IMR-90 (cell line): Measurements from ENCODE around the gene CYB5R3. TPM values are rescaled to one million over a fixed set of nuclear protein-coding genes. Genes with fewer than 3 reads are reported as not detected.

Experiments used
- ATAC-seq: fragments of 200-7000 bp; cut with Tn5 transposase; 2 replicates; pipeline ENCODE4 v1.9.1; 2020; ENCODE audit warnings: low read depth, mild to moderate bottlenecking, moderate library complexity
- BruUV-seq: library from RNA; stranded (reverse); fragments of 400-500 nt; replicated peaks from 2 replicates; lab custom pipeline; 2021; lab: Mats Ljungman, UMichigan
- CTCF ChIA-PET: fragments of 300-600 bp; formaldehyde crosslinking; extraction: SDS; loops from one replicate; lab custom pipeline; 2021; ENCODE audit warnings: antibody characterized with exemption; lab: Yijun Ruan, JAX
- POLR2A ChIA-PET: fragments of 300-600 bp; sonication (Branson Sonifier 250); formaldehyde crosslinking; loops from one replicate; lab custom pipeline; 2022; ENCODE audit warnings: antibody characterized with exemption; ENCODE audit not compliant: unreplicated experiment; lab: Charles Lee
- DNase-seq: peaks from one replicate; pipeline ENCODE4 v3.0.0; 2013
- H2AFZ ChIP-seq: replicated peaks from 2 replicates; pipeline ENCODE3; 2013; ENCODE audit warnings: low read length, mild to moderate bottlenecking; ENCODE audit not compliant: poor library complexity
- H2AK5ac ChIP-seq: 2 replicates; pipeline ENCODE4 v1.6.1; 2013; ENCODE audit warnings: low read depth, low read length, inconsistent platforms
- H2AK9ac ChIP-seq: replicated peaks from 2 replicates; pipeline ENCODE3; 2013; ENCODE audit warnings: mild to moderate bottlenecking, low read depth, low read length, moderate library complexity; ENCODE audit not compliant: poor library complexity
- H2BK120ac ChIP-seq: 2 replicates; pipeline ENCODE4 v1.6.1; 2013; ENCODE audit warnings: low read depth, low read length, inconsistent platforms
- H2BK15ac ChIP-seq: 3 replicates; pipeline ENCODE4 v1.6.1; 2013; ENCODE audit warnings: low read depth, low read length, inconsistent platforms
- H2BK20ac ChIP-seq: 2 replicates; pipeline ENCODE4 v1.6.1; 2013; ENCODE audit warnings: low read depth, mild to moderate bottlenecking, inconsistent platforms, low read length, moderate library complexity
- H2BK5ac ChIP-seq: 2 replicates; pipeline ENCODE4 v1.6.1; 2013; ENCODE audit warnings: mild to moderate bottlenecking, low read depth, low read length, inconsistent platforms; ENCODE audit not compliant: poor library complexity, severe bottlenecking
- H3K14ac ChIP-seq: replicated peaks from 2 replicates; pipeline ENCODE4 v1.6.1; 2013; ENCODE audit warnings: low read depth, low read length, inconsistent platforms
- H3K18ac ChIP-seq: 2 replicates; pipeline ENCODE4 v1.6.1; 2013; ENCODE audit warnings: low read depth, low read length, control low read depth
- H3K23ac ChIP-seq: 2 replicates; pipeline ENCODE4 v1.6.1; 2013; ENCODE audit warnings: low read depth, low read length, inconsistent platforms
- H3K27ac ChIP-seq: 2 replicates; pipeline ENCODE4 v1.5.1; 2013; ENCODE audit warnings: mild to moderate bottlenecking, control low read depth, low read length; ENCODE audit not compliant: insufficient read depth
- H3K27me3 ChIP-seq: 2 replicates; pipeline ENCODE4 v1.6.1; 2013; ENCODE audit warnings: low read length; ENCODE audit not compliant: control insufficient read depth, insufficient read depth
- H3K36me3 ChIP-seq: 2 replicates; pipeline ENCODE4 v1.6.1; 2013; ENCODE audit warnings: low read length, mixed read lengths; ENCODE audit not compliant: control insufficient read depth, insufficient read depth
- H3K4ac ChIP-seq: 2 replicates; pipeline ENCODE4 v1.6.1; 2013; ENCODE audit warnings: low read depth, low read length, inconsistent platforms
- H3K4me1 ChIP-seq: 2 replicates; pipeline ENCODE4 v1.6.1; 2013; ENCODE audit warnings: low read length, mixed read lengths; ENCODE audit not compliant: control insufficient read depth, insufficient read depth
- H3K4me2 ChIP-seq: 2 replicates; pipeline ENCODE4 v1.6.1; 2013; ENCODE audit warnings: low read depth, mild to moderate bottlenecking, control low read depth, low read length, moderate library complexity
- H3K4me3 ChIP-seq: 2 replicates; pipeline ENCODE4 v1.5.1; 2013; ENCODE audit warnings: low read depth, mild to moderate bottlenecking, control low read depth, low read length, moderate library complexity; ENCODE audit not compliant: insufficient read depth
- H3K56ac ChIP-seq: 2 replicates; pipeline ENCODE4 v1.6.1; 2013; ENCODE audit warnings: low read length, inconsistent platforms; ENCODE audit not compliant: insufficient read depth; ENCODE audit errors: extremely low read depth
- H3K79me1 ChIP-seq, 2 experiments: 2 replicates each; pipeline ENCODE4 v1.6.1; 2013; ENCODE audit warnings: low read length in 2 of 2, inconsistent platforms in 1 of 2, low read depth in 1 of 2
- H3K9ac ChIP-seq: 2 replicates; pipeline ENCODE4 v1.6.1; 2013; ENCODE audit warnings: low read depth, low read length, control low read depth
- H3K9me1 ChIP-seq: 2 replicates; pipeline ENCODE4 v1.6.1; 2013; ENCODE audit warnings: low read length, inconsistent platforms; ENCODE audit not compliant: insufficient read depth
- H3K9me3 ChIP-seq: 2 replicates; pipeline ENCODE4 v1.6.1; 2013; ENCODE audit warnings: low read length; ENCODE audit not compliant: control insufficient read depth, insufficient read depth
- H4K20me1 ChIP-seq: 2 replicates; pipeline ENCODE4 v1.6.1; 2013; ENCODE audit warnings: low read length, inconsistent platforms; ENCODE audit not compliant: insufficient read depth
- H4K5ac ChIP-seq: 2 replicates; pipeline ENCODE4 v1.6.1; 2013; ENCODE audit warnings: mild to moderate bottlenecking, low read depth, low read length, control low read depth
- H4K8ac ChIP-seq, 2 experiments: 2 replicates each; pipeline ENCODE4 v1.6.1; 2013; ENCODE audit warnings: low read depth in 2 of 2, low read length in 2 of 2, control low read depth in 1 of 2, inconsistent platforms in 1 of 2
- H4K91ac ChIP-seq: 2 replicates; pipeline ENCODE4 v1.6.1; 2013; ENCODE audit warnings: low read depth, low read length, inconsistent platforms; ENCODE audit not compliant: insufficient read depth
- BHLHE40 ChIP-seq: fragments of 150-350 bp; IDR thresholded peaks from 2 replicates; pipeline ENCODE4 v1.6.1; 2016; ENCODE audit warnings: mild to moderate bottlenecking, low read depth, low read length
- CEBPB ChIP-seq: IDR thresholded peaks from 2 replicates; pipeline ENCODE4 v1.6.1; 2012; ENCODE audit warnings: low read depth, low read length, improper control_type of control experiment
- CHD1 ChIP-seq: IDR thresholded peaks from 2 replicates; pipeline ENCODE4 v1.6.1; 2012; ENCODE audit warnings: low read depth, low read length, improper control_type of control experiment
- MAZ ChIP-seq: IDR thresholded peaks from 2 replicates; pipeline ENCODE4 v1.6.1; 2012; ENCODE audit warnings: low read depth, mild to moderate bottlenecking, low read length, improper control_type of control experiment, moderate library complexity, borderline replicate concordance
- MXI1 ChIP-seq: IDR thresholded peaks from 2 replicates; pipeline ENCODE4 v1.6.1; 2012; ENCODE audit warnings: low read depth, mild to moderate bottlenecking, low read length, moderate library complexity, borderline replicate concordance
- RCOR1 ChIP-seq: IDR thresholded peaks from 2 replicates; pipeline ENCODE4 v1.6.1; 2012; ENCODE audit warnings: mild to moderate bottlenecking, low read length, improper control_type of control experiment; ENCODE audit not compliant: insufficient replicate concordance
- RFX5 ChIP-seq: IDR thresholded peaks from 2 replicates; pipeline ENCODE4 v1.8.0; 2012; ENCODE audit warnings: low read depth, mild to moderate bottlenecking, low read length, moderate library complexity
- SMC3 ChIP-seq: fragments of 150-350 bp; IDR thresholded peaks from 2 replicates; pipeline ENCODE4 v1.6.1; 2016; ENCODE audit warnings: low read depth, mild to moderate bottlenecking, antibody characterized with exemption, low read length, moderate library complexity
- WGBS, 2 experiments: methylation state at CpG; one replicate each; pipeline versions ENCODE4 v1.1.5 to v1.1.7; 2013; ENCODE audit warnings: missing lambda C conversion rate in 2 of 2; ENCODE audit not compliant: insufficient read length in 1 of 2; ENCODE audit errors: extremely low coverage in 2 of 2; 5-methylcytosine and 5-hydroxymethylcytosine counted together
- dilution Hi-C: fragments of 300-500 bp; cut with HindIII; formaldehyde crosslinking; loops from one replicate; pipeline ENCODE4 v1.14.3; 2018; ENCODE audit warnings: low sequenced_read_pairs; ENCODE audit not compliant: unreplicated experiment
- in situ Hi-C: fragments of 300-500 bp; cut with MboI; formaldehyde crosslinking; loops from 3 replicates; pipeline ENCODE4 v1.14.3; 2019; ENCODE audit warnings: low sequenced_read_pairs, inconsistent platforms, mixed read lengths
- intact Hi-C: fragments of 100-400 bp; cut with micrococcal nuclease; formaldehyde crosslinking; loops from 2 replicates; pipeline ENCODE4 v1.10.0; 2022
- polyA plus RNA-seq, 3 experiments: library from polyadenylated mRNA; depleted of rRNA; stranded (reverse); fragments of >200 nt; gene quantifications; 2 replicates each; pipeline ENCODE4 v1.2.3, GENCODE V29; 2012; ENCODE audit warnings: low replicate concordance in 1 of 3
- total RNA-seq: library from RNA; depleted of rRNA; stranded (reverse); fragments of >200 nt; gene quantifications from 2 replicates; pipeline ENCODE4 v1.2.3, GENCODE V29; 2012
- TF ChIP-seq, protein P1 (sequence below): conservative IDR thresholded peaks from 2 replicates; pipeline ENCODE4 v1.5.1; 2012; ENCODE audit warnings: mild to moderate bottlenecking, low read depth, low read length, improper control_type of control experiment

CYB5R3 gene
- total and polyA plus RNA-seq, 2 of the 4 experiments (the other 2 are of a cell fraction), result 44.1 to 362 TPM

DNA sequence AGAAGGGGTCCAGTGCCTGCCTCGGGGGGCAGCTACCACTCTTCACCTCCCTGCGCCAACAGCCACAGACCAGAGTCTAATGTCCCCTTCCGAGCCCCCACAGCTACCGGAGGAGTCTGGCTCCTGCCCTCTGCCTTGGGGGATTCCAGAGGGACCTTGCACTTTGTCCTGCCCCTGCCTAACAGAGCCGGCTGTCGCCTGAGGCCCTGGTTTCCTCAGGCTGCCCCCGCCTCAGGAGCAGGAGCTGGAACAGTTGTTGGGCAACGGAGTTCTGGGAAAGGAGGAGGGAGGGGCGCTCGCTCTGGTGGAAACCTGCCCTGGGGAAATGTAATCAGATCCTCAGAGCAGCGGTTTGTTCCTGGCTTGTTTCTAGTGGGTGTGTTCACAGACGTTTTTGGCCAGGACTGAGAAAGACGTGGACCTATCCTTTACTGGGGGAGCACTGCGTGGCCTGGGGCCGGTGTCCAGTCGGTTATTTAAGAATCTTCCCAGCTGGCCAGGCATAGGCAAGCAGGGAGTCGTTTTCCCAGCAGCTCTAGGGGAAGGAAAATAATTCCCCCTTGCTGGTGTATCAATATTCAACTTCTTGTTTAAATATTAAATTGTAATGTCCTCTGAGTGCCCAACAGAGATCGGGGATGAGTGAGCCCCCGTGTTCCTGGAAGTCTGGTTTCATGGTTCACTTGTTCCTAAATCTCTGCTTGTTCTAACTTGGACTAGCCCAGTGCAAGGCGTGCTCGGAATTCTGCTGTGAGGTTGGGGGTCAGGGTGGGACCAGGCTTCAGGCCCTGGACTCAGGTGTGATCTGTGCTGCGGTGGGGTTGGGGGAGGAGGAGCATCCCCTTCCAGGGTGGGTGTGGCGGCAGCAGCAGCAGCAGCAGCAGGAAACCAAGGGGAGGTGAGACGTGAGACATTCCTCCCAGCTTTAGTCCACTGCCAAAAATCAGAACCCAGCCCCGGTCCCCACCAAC is 39.3 kb upstream of the CYB5R3 start:
- Histone ChIP-seq H3K9ac (peak overlapping the region; percentile 40), H3K18ac (peak overlapping the region; percentile 48), H2AFZ (peak overlapping the region; percentile 90), H3K4me3 (no peak overlapping the region), H2BK15ac (peak overlapping the region; percentile 85; the same call in 2 of the 3 replicates), H3K4me1 (peaks cover 30% of the 10 kb centered on the region), H2BK120ac (peak overlapping the region; percentile 91), H3K9me1 (peaks cover 6% of the 10 kb centered on the region; the same call in 1 of the 2 replicates), H2BK5ac (peak overlapping the region; percentile 70), H2BK20ac (peak overlapping the region; percentile 80), H4K20me1 (no peaks in the 10 kb centered on the region), H3K9me3 (no peaks in the 10 kb centered on the region), H4K5ac (peak overlapping the region; percentile 61), H2AK9ac (peak overlapping the region; percentile 94), H3K4me2 (peak overlapping the region; percentile 13; the same call in 1 of the 2 replicates), H3K23ac (peak overlapping the region; percentile 77; the same call in 1 of the 2 replicates), H3K36me3 (peaks cover 16% of the 10 kb centered on the region; the same call in 1 of the 2 replicates), H4K91ac (peak overlapping the region; percentile 95), H4K8ac (peak overlapping the region; percentile 77 to 95), H3K56ac (peak overlapping the region; percentile 46; the same call in 1 of the 2 replicates), H3K14ac (peak overlapping the region; percentile 84), H3K4ac (peak overlapping the region; percentile 81), H2AK5ac (peak overlapping the region; percentile 83), H3K79me1 (peaks cover 7 to 9% of the 10 kb centered on the region in 2 experiments; a peak in 2 of 4 replicates), H3K27ac (peak overlapping the region; percentile 83), H3K27me3 (no peaks in the 10 kb centered on the region)
- peak; percentile 95 for ATAC-seq
- in situ Hi-C loops, result no loop called here
- ChIA-PET CTCF (interaction anchor here (0.6 kb wide), 1 partner anchor 1461 kb away, joined by 3 read pairs; no protein-coding TSS in a partner anchor), POLR2A (no interaction called here)
- intact Hi-C loops, result no loop called here
- BruUV-seq, result no TSS peak
- WGBS, 2 experiments, result 20% methylated on average over 1 of the region's 25 CpGs; no CpG with 5 or more reads in 1 of the 2 experiments
- peak; percentile 93 for DNase-seq
- TF ChIP-seq RCOR1 (no peak), BHLHE40 (no peak), CEBPB (peak; percentile 92), CHD1 (no peak), RFX5 (no peak), MAZ (peak; percentile 98), SMC3 (no peak), MXI1 (peak; percentile 75)
- TF ChIP-seq, protein P1, sequence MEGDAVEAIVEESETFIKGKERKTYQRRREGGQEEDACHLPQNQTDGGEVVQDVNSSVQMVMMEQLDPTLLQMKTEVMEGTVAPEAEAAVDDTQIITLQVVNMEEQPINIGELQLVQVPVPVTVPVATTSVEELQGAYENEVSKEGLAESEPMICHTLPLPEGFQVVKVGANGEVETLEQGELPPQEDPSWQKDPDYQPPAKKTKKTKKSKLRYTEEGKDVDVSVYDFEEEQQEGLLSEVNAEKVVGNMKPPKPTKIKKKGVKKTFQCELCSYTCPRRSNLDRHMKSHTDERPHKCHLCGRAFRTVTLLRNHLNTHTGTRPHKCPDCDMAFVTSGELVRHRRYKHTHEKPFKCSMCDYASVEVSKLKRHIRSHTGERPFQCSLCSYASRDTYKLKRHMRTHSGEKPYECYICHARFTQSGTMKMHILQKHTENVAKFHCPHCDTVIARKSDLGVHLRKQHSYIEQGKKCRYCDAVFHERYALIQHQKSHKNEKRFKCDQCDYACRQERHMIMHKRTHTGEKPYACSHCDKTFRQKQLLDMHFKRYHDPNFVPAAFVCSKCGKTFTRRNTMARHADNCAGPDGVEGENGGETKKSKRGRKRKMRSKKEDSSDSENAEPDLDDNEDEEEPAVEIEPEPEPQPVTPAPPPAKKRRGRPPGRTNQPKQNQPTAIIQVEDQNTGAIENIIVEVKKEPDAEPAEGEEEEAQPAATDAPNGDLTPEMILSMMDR, result no peak
- dilution Hi-C loops, result no loop called here
